Esophagus muscularis mucosa (tissue), 4 donors: ENCODE results near the gene EGF. TPM values are rescaled to one million over a fixed set of nuclear protein-coding genes. Genes with fewer than 3 reads are reported as not detected.

ENCODE experiments used
- DNase-seq: peaks from one replicate; pipeline ENCODE4 v3.0.0-alpha.2; 2017; ENCODE audit errors: extremely low spot score
- H3K27ac ChIP-seq, 4 donors: fragments of 200-600 bp; sonication (generic); replicated peaks in 1 of 4; 1 replicate in 3 of 4; 2 replicates in 1 of 4; pipeline ENCODE4 v1.5.1; 2016 to 2019; ENCODE audit warnings: mild to moderate bottlenecking in 1 of 4
- H3K27me3 ChIP-seq, 4 donors: fragments of 200-600 bp; sonication (generic); one replicate each; pipeline versions ENCODE4 v1.5.1 to v1.6.0; 2016 to 2019
- H3K36me3 ChIP-seq, 4 donors: fragments of 200-600 bp; sonication (generic); one replicate each; pipeline ENCODE4 v1.5.1; 2016 to 2019
- H3K4me1 ChIP-seq, 4 donors: fragments of 200-600 bp; sonication (generic); one replicate each; pipeline ENCODE4 v1.5.1; 2016 to 2019
- H3K4me3 ChIP-seq, 4 donors: fragments of 200-600 bp; sonication (generic); 1 replicate in 2 of 4; 2 replicates in 2 of 4; pipeline ENCODE4 v1.5.1; 2016 to 2019; ENCODE audit warnings: mild to moderate bottlenecking in 4 of 4, moderate library complexity in 1 of 4
- H3K9me3 ChIP-seq, 4 donors: fragments of 200-600 bp; sonication (generic); 1 replicate in 3 of 4; 2 replicates in 1 of 4; pipeline ENCODE4 v1.5.1; 2016 to 2019
- EP300 ChIP-seq: sonication (generic); formaldehyde crosslinking; IDR thresholded peaks from one replicate; pipeline ENCODE4 v1.6.1; 2017; ENCODE audit warnings: antibody characterized with exemption
- POLR2A ChIP-seq: fragments of 450-650 bp; IDR thresholded peaks from one replicate; pipeline ENCODE4 v1.6.1; 2017; ENCODE audit warnings: antibody characterized with exemption, moderate library complexity, mild to moderate bottlenecking, low read depth
- POLR2AphosphoS5 ChIP-seq, 2 donors: sonication (generic); formaldehyde crosslinking; IDR thresholded peaks; one replicate each; pipeline ENCODE4 v1.6.1; 2017; ENCODE audit warnings: antibody characterized with exemption in 2 of 2
- WGBS: methylation state at CpG from one replicate; pipeline ENCODE4 v1.1.5; 2018; 5-methylcytosine and 5-hydroxymethylcytosine counted together
- intact Hi-C: fragments of 100-400 bp; cut with DNase I; formaldehyde crosslinking; loops from one replicate; pipeline ENCODE4 v1.15.1; 2023
- total RNA-seq, 4 donors: library from RNA; depleted of rRNA; stranded (reverse); fragments of >200 nt; gene quantifications; one replicate each; pipeline versions ENCODE4 v1.1.0 to v1.2.1, GENCODE V29; 2016
- TF ChIP-seq, protein P1 (sequence below), 3 experiments: fragments of 200-600 bp in 2 of 3; fragments of 450-650 bp in 1 of 3; sonication (generic) in 2 of 3; IDR thresholded peaks; one replicate each; pipeline ENCODE4 v1.5.1; 2017 to 2019; ENCODE audit warnings: antibody characterized with exemption in 3 of 3, mild to moderate bottlenecking in 2 of 3, moderate library complexity in 1 of 3

EGF gene
- total RNA-seq, 4 donors from 2014 or later, result 0.75 to 3.6 (median 2.2) TPM

DNA sequence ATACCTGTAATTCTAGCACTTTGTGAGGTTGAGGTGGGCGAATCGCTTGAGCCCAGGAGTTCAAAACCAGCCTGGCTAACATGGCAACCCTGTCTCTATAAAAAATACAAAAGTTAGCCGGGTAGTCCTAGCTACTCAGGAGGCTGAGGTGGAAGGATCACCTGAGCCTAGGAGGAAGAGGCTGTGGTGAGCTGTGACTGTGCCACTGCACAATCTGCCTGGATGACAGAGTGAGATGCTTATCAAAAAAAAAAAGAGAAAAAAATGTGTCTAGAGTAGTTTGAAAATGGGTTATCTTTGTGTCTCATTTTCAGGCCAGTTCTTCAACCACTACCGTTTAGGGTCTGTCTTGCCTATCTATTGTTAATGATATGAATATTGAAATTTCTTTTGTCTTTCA lies 98.1 kb downstream of the EGF start:
- Histone ChIP-seq H3K36me3 (no peaks in the 10 kb centered on the region), H3K27me3 (no peaks in the 10 kb centered on the region), H3K27ac (no peak overlapping the region), H3K9me3 (no peaks in the 10 kb centered on the region), H3K4me3 (no peak overlapping the region), H3K4me1 (no peaks in the 10 kb centered on the region)
- DNase-seq, result no peak
- TF ChIP-seq EP300 (no peak), POLR2A (no peak), POLR2AphosphoS5 (IDR thresholded peaks at IDR 0.05) (no peak)
- TF ChIP-seq, protein P1, sequence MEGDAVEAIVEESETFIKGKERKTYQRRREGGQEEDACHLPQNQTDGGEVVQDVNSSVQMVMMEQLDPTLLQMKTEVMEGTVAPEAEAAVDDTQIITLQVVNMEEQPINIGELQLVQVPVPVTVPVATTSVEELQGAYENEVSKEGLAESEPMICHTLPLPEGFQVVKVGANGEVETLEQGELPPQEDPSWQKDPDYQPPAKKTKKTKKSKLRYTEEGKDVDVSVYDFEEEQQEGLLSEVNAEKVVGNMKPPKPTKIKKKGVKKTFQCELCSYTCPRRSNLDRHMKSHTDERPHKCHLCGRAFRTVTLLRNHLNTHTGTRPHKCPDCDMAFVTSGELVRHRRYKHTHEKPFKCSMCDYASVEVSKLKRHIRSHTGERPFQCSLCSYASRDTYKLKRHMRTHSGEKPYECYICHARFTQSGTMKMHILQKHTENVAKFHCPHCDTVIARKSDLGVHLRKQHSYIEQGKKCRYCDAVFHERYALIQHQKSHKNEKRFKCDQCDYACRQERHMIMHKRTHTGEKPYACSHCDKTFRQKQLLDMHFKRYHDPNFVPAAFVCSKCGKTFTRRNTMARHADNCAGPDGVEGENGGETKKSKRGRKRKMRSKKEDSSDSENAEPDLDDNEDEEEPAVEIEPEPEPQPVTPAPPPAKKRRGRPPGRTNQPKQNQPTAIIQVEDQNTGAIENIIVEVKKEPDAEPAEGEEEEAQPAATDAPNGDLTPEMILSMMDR (IDR thresholded peaks at IDR 0.05), result no peak
- intact Hi-C loops, result no loop called here
- 92% methylated on average over 4 of the region's 4 CpGs for WGBS

GRCh38 chr4:110012917-110013316 lies 100.2 kb downstream of the EGF start:
- Histone ChIP-seq H3K9me3 (no peaks in the 10 kb centered on the region), H3K4me1 (no peaks in the 10 kb centered on the region), H3K27me3 (no peaks in the 10 kb centered on the region), H3K36me3 (no peaks in the 10 kb centered on the region), H3K27ac (no peak overlapping the region), H3K4me3 (no peak overlapping the region)
- 64% methylated on average over 1 of the region's 1 CpG for WGBS
- intact Hi-C loops, result no loop called here
- TF ChIP-seq, protein P1 (IDR thresholded peaks at IDR 0.05), result no peak
- TF ChIP-seq POLR2A (no peak), EP300 (no peak), POLR2AphosphoS5 (IDR thresholded peaks at IDR 0.05) (no peak)
- DNase-seq, result no peak

GRCh38 chr4:110014233-110014632 lies 101.5 kb downstream of the EGF start:
- intact Hi-C loops, result no loop called here
- no peak overlapping the region for H3K4me3 ChIP-seq
- WGBS, result 95% methylated on average over 6 of the region's 6 CpGs
- peak; percentile 75 for DNase-seq
- no peaks in the 10 kb centered on the region for H3K4me1 ChIP-seq
- TF ChIP-seq, protein P1 (IDR thresholded peaks at IDR 0.05), result no peak
- TF ChIP-seq EP300, result no peak
- TF ChIP-seq POLR2A, result no peak
- TF ChIP-seq POLR2AphosphoS5 (IDR thresholded peaks at IDR 0.05), result no peak
- H3K27ac ChIP-seq, result no peak overlapping the region
- no peaks in the 10 kb centered on the region for H3K27me3 ChIP-seq
- H3K9me3 ChIP-seq, result no peaks in the 10 kb centered on the region
- no peaks in the 10 kb centered on the region for H3K36me3 ChIP-seq

DNA sequence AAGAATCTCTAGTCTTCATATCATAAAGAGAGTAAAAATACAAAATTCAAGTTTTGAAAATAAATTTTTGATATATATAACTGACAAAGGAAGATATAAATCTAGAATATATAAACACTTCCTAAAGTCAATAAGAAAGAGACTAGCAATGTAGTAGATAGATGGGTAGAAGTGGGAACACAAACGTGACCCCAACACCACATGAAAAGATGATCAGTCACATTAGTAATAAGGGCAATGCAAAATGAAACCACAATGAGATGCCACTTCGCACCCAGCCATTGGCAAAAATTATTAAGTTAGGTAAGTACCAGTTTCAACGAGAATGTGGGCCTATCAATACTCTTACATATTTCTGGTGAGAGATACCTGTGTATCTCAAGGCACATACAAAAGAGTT lies 106.5 kb downstream of the EGF start:
- 90% methylated on average over 3 of the region's 3 CpGs for WGBS
- Histone ChIP-seq H3K4me3 (no peak overlapping the region), H3K9me3 (no peaks in the 10 kb centered on the region), H3K4me1 (no peaks in the 10 kb centered on the region), H3K36me3 (no peaks in the 10 kb centered on the region), H3K27ac (no peak overlapping the region), H3K27me3 (no peaks in the 10 kb centered on the region)
- peak; percentile 19 for DNase-seq
- intact Hi-C loops, result no loop called here
- TF ChIP-seq, protein P1 (IDR thresholded peaks at IDR 0.05), result no peak
- TF ChIP-seq EP300 (no peak), POLR2A (no peak), POLR2AphosphoS5 (IDR thresholded peaks at IDR 0.05) (no peak)

- intact Hi-C loops, result no loop called here
- no peaks in the 10 kb centered on the region for H3K9me3 ChIP-seq
- no peaks in the 10 kb centered on the region for H3K27me3 ChIP-seq
- no peak overlapping the region for H3K4me3 ChIP-seq
- no peaks in the 10 kb centered on the region for H3K4me1 ChIP-seq
- 62% methylated on average over 5 of the region's 5 CpGs for WGBS
- TF ChIP-seq, protein P1 (IDR thresholded peaks at IDR 0.05), result no peak
- no peak for TF ChIP-seq POLR2AphosphoS5 (IDR thresholded peaks at IDR 0.05)
- no peak for TF ChIP-seq EP300
- TF ChIP-seq POLR2A, result no peak
- peak; percentile 45 for DNase-seq
- H3K27ac ChIP-seq, result no peak overlapping the region
- no peaks in the 10 kb centered on the region for H3K36me3 ChIP-seq
These were observed 107.5 kb downstream of the EGF start for GRCh38 chr4:110020139-110020538.
